ENCODE measurements around the gene SPATA6.

The SPATA6 gene

GRCh38 chr1:48261881-48262400 is 210.1 kb downstream of the SPATA6 start:
- TF ChIP-seq POLR2AphosphoS5 (IDR thresholded peaks at IDR 0.05; ENCODE audit: low read depth, low read length), result no peak
- DNase-seq (ENCODE audit: insufficient read length) (no peak), FAIRE-seq (no peak)

GRCh38 chr1:48258106-48258505 is 213.9 kb downstream of the SPATA6 start:
- DNase-seq (ENCODE audit: insufficient read length), result no peak
- no peak for FAIRE-seq
- no peak for TF ChIP-seq POLR2AphosphoS5 (IDR thresholded peaks at IDR 0.05; ENCODE audit: low read depth, low read length)
- no peak for TF ChIP-seq TAF1 (IDR thresholded peaks at IDR 0.05; ENCODE audit: borderline replicate concordance, low read depth, low read length)
- TF ChIP-seq POLR2A (IDR thresholded peaks at IDR 0.05; ENCODE audit: low read depth, low read length), result no peak

- TF ChIP-seq TAF1 (IDR thresholded peaks at IDR 0.05; ENCODE audit: borderline replicate concordance, low read depth, low read length) (no peak), POLR2A (IDR thresholded peaks at IDR 0.05; ENCODE audit: low read depth, low read length) (no peak), POLR2AphosphoS5 (IDR thresholded peaks at IDR 0.05; ENCODE audit: low read depth, low read length) (no peak)
- no peak for FAIRE-seq
- DNase-seq (ENCODE audit: insufficient read length), result no peak
These were observed 217.8 kb downstream of the SPATA6 start for GRCh38 chr1:48254254-48254653.

- DNase-seq (ENCODE audit: insufficient read length) (no peak), FAIRE-seq (no peak)
- TF ChIP-seq POLR2A (IDR thresholded peaks at IDR 0.05; ENCODE audit: low read depth, low read length), result no peak
- TF ChIP-seq TAF1 (IDR thresholded peaks at IDR 0.05; ENCODE audit: borderline replicate concordance, low read depth, low read length), result no peak
- no peak for TF ChIP-seq POLR2AphosphoS5 (IDR thresholded peaks at IDR 0.05; ENCODE audit: low read depth, low read length)
These were observed 220.2 kb downstream of the SPATA6 start for GRCh38 chr1:48251821-48252220.

GRCh38 chr1:48251323-48251722 is 220.7 kb downstream of the SPATA6 start:
- FAIRE-seq (no peak), DNase-seq (ENCODE audit: insufficient read length) (no peak)
- TF ChIP-seq POLR2AphosphoS5 (IDR thresholded peaks at IDR 0.05; ENCODE audit: low read depth, low read length) (no peak), TAF1 (IDR thresholded peaks at IDR 0.05; ENCODE audit: borderline replicate concordance, low read depth, low read length) (no peak), POLR2A (IDR thresholded peaks at IDR 0.05; ENCODE audit: low read depth, low read length) (no peak)

GRCh38 chr1:48250572-48250971 is 221.4 kb downstream of the SPATA6 start:
- FAIRE-seq (no peak), DNase-seq (ENCODE audit: insufficient read length) (no peak)
- no peak for TF ChIP-seq POLR2A (IDR thresholded peaks at IDR 0.05; ENCODE audit: low read depth, low read length)
- no peak for TF ChIP-seq POLR2AphosphoS5 (IDR thresholded peaks at IDR 0.05; ENCODE audit: low read depth, low read length)
- TF ChIP-seq TAF1 (IDR thresholded peaks at IDR 0.05; ENCODE audit: borderline replicate concordance, low read depth, low read length), result no peak

GRCh38 chr1:48249868-48250267 is 222.1 kb downstream of the SPATA6 start:
- no peak for TF ChIP-seq TAF1 (IDR thresholded peaks at IDR 0.05; ENCODE audit: borderline replicate concordance, low read depth, low read length)
- TF ChIP-seq POLR2A (IDR thresholded peaks at IDR 0.05; ENCODE audit: low read depth, low read length), result no peak
- no peak for TF ChIP-seq POLR2AphosphoS5 (IDR thresholded peaks at IDR 0.05; ENCODE audit: low read depth, low read length)
- FAIRE-seq, result no peak
- DNase-seq (ENCODE audit: insufficient read length), result no peak

GRCh38 chr1:48248356-48248755 is 223.6 kb downstream of the SPATA6 start:
- TF ChIP-seq TAF1 (IDR thresholded peaks at IDR 0.05; ENCODE audit: borderline replicate concordance, low read depth, low read length) (no peak), POLR2A (IDR thresholded peaks at IDR 0.05; ENCODE audit: low read depth, low read length) (no peak), POLR2AphosphoS5 (IDR thresholded peaks at IDR 0.05; ENCODE audit: low read depth, low read length) (no peak)
- DNase-seq (ENCODE audit: insufficient read length), result no peak
- FAIRE-seq, result no peak

- FAIRE-seq, result no peak
These were observed 225.3 kb downstream of the SPATA6 start for GRCh38 chr1:48246727-48247126.

More at GRCh38 chr1:48246727-48247126, 225.3 kb downstream of the SPATA6 start:
- DNase-seq (ENCODE audit: insufficient read length), result no peak
- TF ChIP-seq POLR2AphosphoS5 (IDR thresholded peaks at IDR 0.05; ENCODE audit: low read depth, low read length), result no peak
- no peak for TF ChIP-seq POLR2A (IDR thresholded peaks at IDR 0.05; ENCODE audit: low read depth, low read length)
- TF ChIP-seq TAF1 (IDR thresholded peaks at IDR 0.05; ENCODE audit: borderline replicate concordance, low read depth, low read length), result no peak
